SK-N-SH (cell line): Measurements from ENCODE around the gene TCOF1. TPM values are rescaled to one million over a fixed set of nuclear protein-coding genes. Genes with fewer than 3 reads are reported as not detected.

ENCODE experiments used
- CTCF ChIA-PET: fragments of 300-600, 350-600 bp; formaldehyde crosslinking; extraction: SDS; loops from one replicate; lab custom pipeline; 2021; lab: Yijun Ruan, JAX
- POLR2A ChIA-PET: fragments of 350-600 bp; sonication (Branson Sonifier 250); formaldehyde crosslinking; extraction: SDS; loops from one replicate; lab custom pipeline; 2020; ENCODE audit warnings: antibody characterized with exemption, inconsistent platforms; lab: Yijun Ruan, JAX
- DNase-seq: peaks from one replicate; pipeline ENCODE4 v3.0.0; 2012
- H2AFZ ChIP-seq: fragments of 200-600 bp; sonication (generic); 2 replicates; pipeline ENCODE4 v1.8.1; 2016; ENCODE audit warnings: antibody characterized with exemption, mild to moderate bottlenecking, low read depth
- H3F3A ChIP-seq: fragments of 200-600 bp; sonication (generic); replicated peaks from 2 replicates; pipeline ENCODE3; 2016; ENCODE audit warnings: antibody characterized with exemption, mild to moderate bottlenecking; ENCODE audit not compliant: insufficient read depth
- H3K27ac ChIP-seq, 2 experiments: fragments of 200-500 bp in 1 of 2; fragments of 200-600 bp in 1 of 2; sonication (Bioruptor generic) in 1 of 2; sonication (generic), shearing (Covaris generic) in 1 of 2; 2 replicates each; pipeline versions ENCODE4 v1.5.1 to v1.6.1; 2014 to 2016; ENCODE audit warnings: low read depth in 2 of 2, inconsistent platforms in 1 of 2, low read length in 1 of 2, mild to moderate bottlenecking in 1 of 2, mixed read lengths in 1 of 2
- H3K27me3 ChIP-seq: fragments of 200-600 bp; sonication (generic), shearing (Covaris generic); 2 replicates; pipeline ENCODE4 v1.6.1; 2016; ENCODE audit warnings: mixed run types; ENCODE audit not compliant: insufficient read depth
- H3K36me3 ChIP-seq, 2 experiments: fragments of 200-500 bp in 1 of 2; fragments of 200-600 bp in 1 of 2; sonication (Bioruptor generic) in 1 of 2; sonication (generic) in 1 of 2; replicated peaks in 1 of 2; 2 replicates each; pipeline versions ENCODE3 to v1.5.1; 2014 to 2016; ENCODE audit warnings: low read length in 1 of 2, mild to moderate bottlenecking in 1 of 2; ENCODE audit not compliant: insufficient read depth in 2 of 2, control insufficient read depth in 1 of 2
- H3K4me1 ChIP-seq, 2 experiments: fragments of 200-500 bp in 1 of 2; fragments of 200-600 bp in 1 of 2; sonication (Bioruptor generic) in 1 of 2; sonication (generic), shearing (Covaris generic) in 1 of 2; 2 replicates each; pipeline versions ENCODE4 v1.5.1 to v1.6.1; 2014 to 2016; ENCODE audit warnings: low read depth in 1 of 2, low read length in 1 of 2, mixed run types in 1 of 2; ENCODE audit not compliant: insufficient read depth in 2 of 2, control insufficient read depth in 1 of 2
- H3K4me2 ChIP-seq: fragments of 200-600 bp; sonication (generic), shearing (Covaris generic); 2 replicates; pipeline ENCODE4 v1.6.1; 2017; ENCODE audit warnings: mixed run types
- H3K4me3 ChIP-seq, 2 experiments: fragments of 200-500 bp in 1 of 2; fragments of 200-600 bp in 1 of 2; sonication (Bioruptor generic) in 1 of 2; sonication (generic), shearing (Covaris generic) in 1 of 2; 2 replicates each; pipeline versions ENCODE4 v1.5.1 to v1.8.1; 2014 to 2016; ENCODE audit warnings: low read depth in 2 of 2, inconsistent platforms in 1 of 2, low read length in 1 of 2, mild to moderate bottlenecking in 1 of 2, mixed read lengths in 1 of 2, moderate library complexity in 1 of 2
- H3K79me2 ChIP-seq: fragments of 200-600 bp; sonication (generic); 2 replicates; pipeline ENCODE4 v1.8.1; 2017; ENCODE audit warnings: mild to moderate bottlenecking; ENCODE audit not compliant: insufficient read depth
- H3K9ac ChIP-seq: fragments of 200-600 bp; sonication (generic); 2 replicates; pipeline ENCODE4 v1.6.1; 2017; ENCODE audit warnings: mixed run types
- H3K9me2 ChIP-seq: fragments of 200-600 bp; sonication (generic); 2 replicates; pipeline ENCODE4 v1.6.1; 2017; ENCODE audit warnings: mixed run types
- H3K9me3 ChIP-seq: fragments of 200-600 bp; sonication (generic); 2 replicates; pipeline ENCODE4 v1.6.1; 2017; ENCODE audit warnings: mixed run types, mild to moderate bottlenecking, moderate library complexity
- H4K20me1 ChIP-seq: fragments of 200-600 bp; sonication (generic); 2 replicates; pipeline ENCODE4 v1.6.1; 2017; ENCODE audit warnings: mild to moderate bottlenecking, mixed run types; ENCODE audit not compliant: insufficient read depth
- CHD2 ChIP-seq: fragments of 150-350 bp; IDR thresholded peaks from 2 replicates; pipeline ENCODE4 v1.6.1; 2018; ENCODE audit warnings: low read length; ENCODE audit not compliant: partially characterized antibody
- FOSL2 ChIP-seq: IDR thresholded peaks from 2 replicates; pipeline ENCODE4 v1.4.0; 2012; ENCODE audit warnings: low read depth, mild to moderate bottlenecking, moderate library complexity, borderline replicate concordance
- FOXJ3 ChIP-seq: sonication (generic); formaldehyde crosslinking; IDR thresholded peaks from 2 replicates; pipeline ENCODE4 v1.5.1; 2020; ENCODE audit warnings: mild to moderate bottlenecking, missing genetic modification reagents
- GABPA ChIP-seq: IDR thresholded peaks from 2 replicates; pipeline ENCODE4 v1.4.0; 2012; ENCODE audit warnings: low read depth, mild to moderate bottlenecking
- IRF3 ChIP-seq: fragments of 150-350 bp; IDR thresholded peaks from 2 replicates; pipeline ENCODE4 v1.6.1; 2016; ENCODE audit warnings: mild to moderate bottlenecking, low read depth, low read length
- MEF2A ChIP-seq: IDR thresholded peaks from 2 replicates; pipeline ENCODE4 v1.4.0; 2012; ENCODE audit warnings: low read depth, borderline replicate concordance
- MXI1 ChIP-seq: IDR thresholded peaks from 2 replicates; pipeline ENCODE4 v1.6.1; 2012; ENCODE audit warnings: mild to moderate bottlenecking, low read depth, low read length, improper control_type of control experiment
- NRF1 ChIP-seq: IDR thresholded peaks from 2 replicates; pipeline ENCODE4 v1.6.1; 2012; ENCODE audit warnings: low read depth, mild to moderate bottlenecking, low read length
- PBX3 ChIP-seq: IDR thresholded peaks from 2 replicates; pipeline ENCODE4; 2012
- RCOR1 ChIP-seq: fragments of 150-350 bp; IDR thresholded peaks from 2 replicates; pipeline ENCODE4 v1.6.1; 2017; ENCODE audit warnings: antibody characterized with exemption, low read length
- REST ChIP-seq: IDR thresholded peaks from 2 replicates; pipeline ENCODE4 v1.6.1; 2012; ENCODE audit warnings: mild to moderate bottlenecking, low read depth, low read length, moderate library complexity
- RFX5 ChIP-seq: IDR thresholded peaks from 2 replicates; pipeline ENCODE4 v1.6.1; 2012; ENCODE audit warnings: mild to moderate bottlenecking, improper control_type of control experiment, low read length
- SMC3 ChIP-seq: IDR thresholded peaks from 2 replicates; pipeline ENCODE4 v1.6.1; 2012; ENCODE audit warnings: low read depth, low read length, improper control_type of control experiment
- TAF1 ChIP-seq: IDR thresholded peaks from 2 replicates; pipeline ENCODE4 v1.6.1; 2012; ENCODE audit warnings: low read depth, mild to moderate bottlenecking, low read length, moderate library complexity, borderline replicate concordance
- TEAD4 ChIP-seq: IDR thresholded peaks from 2 replicates; pipeline ENCODE4 v1.4.0; 2012; ENCODE audit warnings: mild to moderate bottlenecking, borderline replicate concordance; ENCODE audit not compliant: insufficient read depth
- USF2 ChIP-seq: fragments of 150-350 bp; IDR thresholded peaks from 2 replicates; pipeline ENCODE4 v1.6.1; 2017; ENCODE audit warnings: antibody characterized with exemption, low read length, low read depth, borderline replicate concordance
- YY1 ChIP-seq: IDR thresholded peaks from 2 replicates; pipeline ENCODE4 v1.4.0; 2012; ENCODE audit warnings: low read depth, mild to moderate bottlenecking
- ZBTB33 ChIP-seq: IDR thresholded peaks from 2 replicates; pipeline ENCODE4 v1.4.0; 2012; ENCODE audit warnings: low read depth, borderline replicate concordance
- WGBS: methylation state at CpG from one replicate; pipeline ENCODE4 v1.1.6; 2017; ENCODE audit warnings: low lambda C conversion rate; 5-methylcytosine and 5-hydroxymethylcytosine counted together
- polyA plus RNA-seq, 3 experiments: library from polyadenylated mRNA; depleted of rRNA; stranded (reverse); fragments of >200 nt; gene quantifications; 2 replicates each; pipeline ENCODE4 v1.2.3, GENCODE V29; 2012

The TCOF1 gene
- polyA plus RNA-seq, 1 of the 3 experiments (the other 2 are of a cell fraction): 33.0 TPM

GRCh38 chr5:150347003-150347402 is 10.5 kb upstream of the TCOF1 start:
- POLR2A ChIA-PET: no interaction called here

More at GRCh38 chr5:150347003-150347402, 10.5 kb upstream of the TCOF1 start:
- H2AFZ ChIP-seq: no peak overlapping the region
- CTCF ChIA-PET: interaction anchor here (7.1 kb wide), 1 partner anchor 75 kb away, joined by 109 read pairs; no protein-coding TSS in a partner anchor
- TF ChIP-seq REST (no peak), CHD2 (no peak), MXI1 (no peak), USF2 (no peak), TAF1 (no peak), ZBTB33 (no peak), RCOR1 (no peak), TEAD4 (no peak), MEF2A (no peak), FOSL2 (no peak), RFX5 (no peak), PBX3 (no peak), SMC3 (no peak), FOXJ3 (CRISPR knock-in tag) (no peak), IRF3 (no peak), GABPA (no peak), NRF1 (no peak), YY1 (no peak)
- peaks cover 4% of the 10 kb centered on the region for H3F3A ChIP-seq
- DNase-seq: no peak
- no peaks in the 10 kb centered on the region for H3K36me3 ChIP-seq
- H3K79me2 ChIP-seq: no peaks in the 10 kb centered on the region
- H3K4me2 ChIP-seq: no peak overlapping the region
- peaks cover 0 to 11% of the 10 kb centered on the region in 2 experiments; a peak in 2 of 4 replicates for H3K4me1 ChIP-seq
- H3K9me3 ChIP-seq: no peaks in the 10 kb centered on the region
- H3K4me3 ChIP-seq: no peak overlapping the region
- no peak overlapping the region for H3K9ac ChIP-seq
- no peaks in the 10 kb centered on the region for H4K20me1 ChIP-seq
- H3K9me2 ChIP-seq: no peaks in the 10 kb centered on the region
- H3K27me3 ChIP-seq: no peaks in the 10 kb centered on the region
- H3K27ac ChIP-seq: no peak overlapping the region
- WGBS: 100% methylated on average over 2 of the region's 2 CpGs
